WI38 (cell line): ENCODE data around the gene PRSS27.
"Not testable (repeated sequence)": the region's sequence is repeated elsewhere in the genome, so short reads cannot be mapped to it uniquely, and the experiment has no call there.

ENCODE experiments used
- H3K4me3 ChIP-seq: 2 replicates; pipeline ENCODE4 v1.5.1; 2011; ENCODE audit warnings: low read depth, mild to moderate bottlenecking, control low read depth, low read length
- CTCF ChIP-seq: IDR thresholded peaks from 2 replicates; pipeline ENCODE4 v1.5.1; 2012; ENCODE audit warnings: low read depth, mild to moderate bottlenecking, control low read depth, low read length

The PRSS27 gene

GRCh38 chr16:2670017-2670416, 50.0 kb downstream of the PRSS27 start:
- peak; percentile 68 for TF ChIP-seq CTCF
- not testable (repeated sequence) for H3K4me3 ChIP-seq

- H3K4me3 ChIP-seq: not testable (repeated sequence)
Measured at GRCh38 chr16:2669587-2669986, 50.4 kb downstream of the PRSS27 start.

GRCh38 chr16:2666671-2667070, 53.4 kb downstream of the PRSS27 start:
- H3K4me3 ChIP-seq: not testable (repeated sequence)

GRCh38 chr16:2664574-2664982, 55.4 kb downstream of the PRSS27 start:
- TF ChIP-seq CTCF: no peak
- no peak overlapping the region for H3K4me3 ChIP-seq

- no peak overlapping the region for H3K4me3 ChIP-seq
- no peak for TF ChIP-seq CTCF
Measured at GRCh38 chr16:2663553-2664546, 56.2 kb downstream of the PRSS27 start.
